Measurements from ENCODE around the gene STT3B.

Gene STT3B

DNA sequence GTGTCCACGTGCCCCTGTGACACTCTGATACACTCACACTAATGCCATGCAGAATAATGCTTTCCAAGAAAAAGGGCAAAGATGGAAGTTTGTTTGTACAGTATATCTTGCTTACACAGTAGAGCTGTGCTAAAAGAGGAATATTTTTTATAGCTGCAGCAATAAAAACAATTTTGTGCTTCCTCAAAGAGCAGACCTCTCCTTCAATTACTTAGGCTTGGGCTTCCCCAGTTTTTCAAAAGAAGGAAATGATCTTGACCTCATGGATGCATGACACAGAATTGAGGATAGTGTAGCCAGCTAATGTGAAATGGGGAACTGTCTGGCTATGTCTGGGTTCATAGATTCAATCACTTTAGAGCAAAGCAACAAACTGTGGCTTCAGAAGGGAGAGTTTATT is 137.4 kb downstream of the STT3B start:
- Histone ChIP-seq H3K36me3 (ENCODE audit: control insufficient read depth in 2 of 2, insufficient read depth in 2 of 2, low read length in 2 of 2) (no peaks in the 10 kb centered on the region), H3K4me3 (ENCODE audit: low read length in 2 of 2) (no peak overlapping the region), H3K9ac (ENCODE audit: low read length in 2 of 2) (no peak overlapping the region), H3K27me3 (ENCODE audit: control insufficient read depth in 1 of 2, insufficient read depth in 2 of 2, low read length in 2 of 2) (no peaks in the 10 kb centered on the region), H3K9me3 (ENCODE audit: control insufficient read depth in 2 of 2, low read length in 2 of 2) (no peaks in the 10 kb centered on the region), H3K27ac (ENCODE audit: low read length) (no peak overlapping the region), H3K4me1 (ENCODE audit: control insufficient read depth, insufficient read depth, low read length) (peaks cover 3% of the 10 kb centered on the region)

DNA sequence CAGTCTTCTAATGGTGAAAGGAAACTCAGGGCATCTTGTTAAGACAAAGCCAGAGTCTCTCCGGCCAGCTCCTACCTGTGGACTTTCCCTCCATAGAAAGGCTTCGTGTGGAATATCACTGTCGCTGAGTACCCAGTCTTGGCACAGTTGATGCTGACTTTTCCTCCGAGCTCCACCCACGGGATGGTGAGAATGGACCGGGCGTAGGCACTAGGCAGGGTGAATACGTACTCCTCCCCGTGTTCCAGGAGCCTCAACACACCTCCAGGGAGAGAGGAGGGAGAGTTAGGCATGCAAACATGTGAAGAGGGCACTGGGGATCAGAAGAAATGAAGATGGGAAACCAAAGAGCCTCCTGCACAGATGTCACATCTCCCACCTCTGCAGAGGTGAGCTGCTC is 138.0 kb downstream of the STT3B start:
- Histone ChIP-seq H3K27me3 (ENCODE audit: control insufficient read depth in 1 of 2, insufficient read depth in 2 of 2, low read length in 2 of 2) (no peaks in the 10 kb centered on the region), H3K27ac (ENCODE audit: low read length) (no peak overlapping the region), H3K4me3 (ENCODE audit: low read length in 2 of 2) (no peak overlapping the region), H3K4me1 (ENCODE audit: control insufficient read depth, insufficient read depth, low read length) (peaks cover 3% of the 10 kb centered on the region), H3K9me3 (ENCODE audit: control insufficient read depth in 2 of 2, low read length in 2 of 2) (no peaks in the 10 kb centered on the region), H3K9ac (ENCODE audit: low read length in 2 of 2) (no peak overlapping the region), H3K36me3 (ENCODE audit: control insufficient read depth in 2 of 2, insufficient read depth in 2 of 2, low read length in 2 of 2) (no peaks in the 10 kb centered on the region)

DNA sequence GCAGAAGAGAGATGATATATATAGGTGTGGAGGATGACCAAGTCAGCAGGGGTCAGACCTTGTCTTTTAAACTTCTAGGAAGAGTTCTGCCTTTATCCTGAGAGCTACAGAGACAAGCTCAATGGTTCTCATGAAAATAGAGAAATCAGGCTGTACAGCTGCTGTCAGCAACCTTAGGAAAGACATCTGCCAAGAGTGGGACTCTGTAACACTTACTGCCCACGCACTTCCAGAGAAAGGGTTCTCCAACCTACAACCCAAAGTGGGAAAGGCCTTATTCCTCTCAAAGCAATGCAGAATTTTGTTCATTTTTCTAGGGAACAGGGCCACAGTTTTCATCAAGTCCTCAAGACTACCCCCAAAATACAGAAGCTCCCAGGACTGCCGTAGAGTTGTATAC is 138.7 kb downstream of the STT3B start:
- no peak overlapping the region for H3K27ac ChIP-seq (ENCODE audit: low read length)
- H3K36me3 ChIP-seq (ENCODE audit: control insufficient read depth in 2 of 2, insufficient read depth in 2 of 2, low read length in 2 of 2): no peaks in the 10 kb centered on the region
- no peak overlapping the region for H3K4me3 ChIP-seq (ENCODE audit: low read length in 2 of 2)

DNA sequence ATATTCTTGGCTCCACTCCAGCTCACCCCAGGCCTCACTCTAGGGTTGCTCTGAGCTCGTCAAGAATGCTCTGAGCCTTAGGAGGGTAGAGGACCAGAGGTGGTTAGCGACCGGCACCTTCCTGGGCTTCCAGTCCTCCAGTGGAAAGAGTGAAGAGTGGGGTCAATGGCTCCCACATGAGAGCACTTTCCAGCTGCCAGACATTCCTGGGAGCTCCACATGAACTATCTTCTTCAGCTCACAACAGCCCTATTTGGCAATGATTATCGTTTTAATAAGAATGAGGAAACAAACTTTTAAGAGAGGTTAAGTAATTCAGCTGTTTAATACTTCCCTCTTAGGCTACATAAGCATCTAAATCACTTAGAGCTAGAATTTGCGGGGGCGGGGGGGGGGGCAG is 139.3 kb downstream of the STT3B start:
- no peaks in the 10 kb centered on the region for H3K36me3 ChIP-seq (ENCODE audit: control insufficient read depth in 2 of 2, insufficient read depth in 2 of 2, low read length in 2 of 2)
- H3K9me3 ChIP-seq (ENCODE audit: control insufficient read depth in 2 of 2, low read length in 2 of 2): no peaks in the 10 kb centered on the region
- no peak overlapping the region for H3K9ac ChIP-seq (ENCODE audit: low read length in 2 of 2)
- H3K4me1 ChIP-seq (ENCODE audit: control insufficient read depth, insufficient read depth, low read length): peaks cover 3% of the 10 kb centered on the region
- no peaks in the 10 kb centered on the region for H3K27me3 ChIP-seq (ENCODE audit: control insufficient read depth in 1 of 2, insufficient read depth in 2 of 2, low read length in 2 of 2)
- H3K4me3 ChIP-seq (ENCODE audit: low read length in 2 of 2): no peak overlapping the region
- H3K27ac ChIP-seq (ENCODE audit: low read length): no peak overlapping the region

More for the DNA sequence above, 138.7 kb downstream of the STT3B start:
- no peaks in the 10 kb centered on the region for H3K27me3 ChIP-seq (ENCODE audit: control insufficient read depth in 1 of 2, insufficient read depth in 2 of 2, low read length in 2 of 2)
- no peaks in the 10 kb centered on the region for H3K9me3 ChIP-seq (ENCODE audit: control insufficient read depth in 2 of 2, low read length in 2 of 2)
- H3K4me1 ChIP-seq (ENCODE audit: control insufficient read depth, insufficient read depth, low read length): peaks cover 3% of the 10 kb centered on the region
- H3K9ac ChIP-seq (ENCODE audit: low read length in 2 of 2): no peak overlapping the region

DNA sequence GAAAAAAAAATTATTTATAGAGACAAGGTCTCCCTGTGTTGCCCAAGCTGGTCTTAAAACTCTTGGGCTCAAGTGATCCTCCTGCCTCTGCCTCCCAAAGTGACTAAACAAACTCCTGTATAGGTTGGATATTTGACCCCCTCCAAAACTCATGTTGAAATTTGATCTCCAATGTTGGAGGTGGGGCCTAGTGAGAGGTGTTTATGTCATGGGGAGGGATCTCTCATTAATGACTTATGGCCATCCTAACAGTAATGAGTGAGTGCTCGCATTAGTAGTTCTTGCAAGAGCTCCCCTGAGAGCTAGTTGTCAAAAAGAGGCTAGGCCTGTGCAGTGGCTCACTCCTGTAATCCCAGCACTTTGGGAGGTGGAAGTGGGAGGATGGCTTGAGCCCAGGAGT is 141.2 kb downstream of the STT3B start:
- Histone ChIP-seq H3K9ac (ENCODE audit: low read length in 2 of 2) (no peak overlapping the region), H3K4me1 (ENCODE audit: control insufficient read depth, insufficient read depth, low read length) (peaks cover 3% of the 10 kb centered on the region), H3K27ac (ENCODE audit: low read length) (no peak overlapping the region), H3K36me3 (ENCODE audit: control insufficient read depth in 2 of 2, insufficient read depth in 2 of 2, low read length in 2 of 2) (no peaks in the 10 kb centered on the region), H3K9me3 (ENCODE audit: control insufficient read depth in 2 of 2, low read length in 2 of 2) (no peaks in the 10 kb centered on the region), H3K27me3 (ENCODE audit: control insufficient read depth in 1 of 2, insufficient read depth in 2 of 2, low read length in 2 of 2) (no peaks in the 10 kb centered on the region), H3K4me3 (ENCODE audit: low read length in 2 of 2) (no peak overlapping the region)

DNA sequence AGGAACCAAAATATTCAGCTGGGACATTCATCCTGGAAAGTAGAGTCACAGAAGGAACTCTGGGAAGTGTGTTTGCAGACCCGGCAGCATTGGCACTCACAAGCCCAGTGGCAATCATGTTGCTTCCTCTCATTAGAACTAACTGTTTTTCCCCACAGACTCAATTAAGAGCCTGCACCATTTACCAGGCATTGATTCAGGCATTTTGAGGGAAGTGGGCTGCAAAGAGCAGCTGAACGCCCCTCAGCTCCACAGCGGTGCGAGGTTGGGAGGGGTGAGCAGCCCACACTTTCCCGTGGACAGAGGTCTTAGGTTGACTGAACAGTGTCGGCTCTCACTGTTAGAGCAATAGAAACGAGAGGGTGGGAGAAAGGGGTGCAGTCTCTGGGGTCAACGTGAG is 143.8 kb downstream of the STT3B start:
- Histone ChIP-seq H3K9me3 (ENCODE audit: control insufficient read depth in 2 of 2, low read length in 2 of 2) (no peaks in the 10 kb centered on the region), H3K4me3 (ENCODE audit: low read length in 2 of 2) (no peak overlapping the region), H3K9ac (ENCODE audit: low read length in 2 of 2) (no peak overlapping the region), H3K27ac (ENCODE audit: low read length) (no peak overlapping the region), H3K36me3 (ENCODE audit: control insufficient read depth in 2 of 2, insufficient read depth in 2 of 2, low read length in 2 of 2) (no peaks in the 10 kb centered on the region), H3K4me1 (ENCODE audit: control insufficient read depth, insufficient read depth, low read length) (peaks cover 5% of the 10 kb centered on the region), H3K27me3 (ENCODE audit: control insufficient read depth in 1 of 2, insufficient read depth in 2 of 2, low read length in 2 of 2) (no peaks in the 10 kb centered on the region)

DNA sequence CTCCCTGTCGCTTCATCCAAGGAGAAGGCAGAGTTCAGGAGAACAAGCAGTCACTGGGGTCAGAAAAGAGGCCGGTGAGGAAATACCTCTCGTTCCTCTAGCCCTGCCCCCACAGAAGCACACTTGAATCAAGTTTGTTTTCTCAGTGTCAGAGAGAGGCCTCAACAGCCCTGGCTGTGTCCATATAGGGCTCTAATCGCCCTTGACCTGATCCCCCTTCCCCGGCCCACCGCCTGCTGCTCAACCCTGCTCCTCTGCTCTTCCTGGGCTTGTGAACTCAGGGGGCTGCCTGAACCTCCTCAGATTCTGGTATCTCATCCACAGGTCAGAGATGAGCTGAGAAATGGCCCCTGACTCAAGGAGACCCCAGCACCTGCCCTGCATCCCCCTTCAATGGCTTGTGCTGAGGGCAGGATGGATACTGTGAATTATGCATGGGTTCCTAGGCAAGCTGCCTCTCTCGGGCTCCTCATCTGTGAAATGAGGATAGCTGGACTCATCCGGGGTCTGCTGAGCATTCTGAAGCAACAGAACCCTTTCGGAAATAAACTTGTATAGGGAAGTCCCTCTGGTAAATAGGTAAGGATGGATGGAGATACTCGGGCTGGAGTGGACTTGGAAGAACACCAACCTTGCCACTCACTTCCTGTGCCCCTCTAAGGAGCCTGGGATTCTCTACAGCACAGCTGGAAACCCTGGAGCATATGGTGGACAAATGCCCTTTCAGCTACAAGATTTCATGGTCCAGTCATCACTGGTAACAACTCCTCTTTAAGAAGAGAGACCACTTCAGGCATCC is 147.5 kb downstream of the STT3B start:
- no peaks in the 10 kb centered on the region for H3K9me3 ChIP-seq (ENCODE audit: control insufficient read depth in 2 of 2, low read length in 2 of 2)
- peaks cover 3% of the 10 kb centered on the region for H3K4me1 ChIP-seq (ENCODE audit: control insufficient read depth, insufficient read depth, low read length)
- no peak overlapping the region for H3K27ac ChIP-seq (ENCODE audit: low read length)
- H3K27me3 ChIP-seq (ENCODE audit: control insufficient read depth in 1 of 2, insufficient read depth in 2 of 2, low read length in 2 of 2): no peaks in the 10 kb centered on the region
- no peak overlapping the region for H3K4me3 ChIP-seq (ENCODE audit: low read length in 2 of 2)
- H3K36me3 ChIP-seq (ENCODE audit: control insufficient read depth in 2 of 2, insufficient read depth in 2 of 2, low read length in 2 of 2): peaks cover 4% of the 10 kb centered on the region in 2 donors
- no peak overlapping the region for H3K9ac ChIP-seq (ENCODE audit: low read length in 2 of 2)
